Ascending aorta (tissue), 2 donors: ENCODE data around the gene PLA2G7. TPM values are rescaled to one million over a fixed set of nuclear protein-coding genes. Genes with fewer than 3 reads are reported as not detected.

Experiments used
- DNase-seq, 2 donors: peaks; one replicate each; pipeline ENCODE4 v3.0.0-alpha.2; 2019; ENCODE audit warnings: low spot score in 2 of 2
- H3K27ac ChIP-seq, 2 donors: fragments of 200-600 bp; sonication (generic); one replicate each; pipeline ENCODE4 v1.5.1; 2016 to 2017; ENCODE audit warnings: mild to moderate bottlenecking in 1 of 2
- H3K27me3 ChIP-seq: fragments of 200-600 bp; sonication (generic); one replicate; pipeline ENCODE4 v1.5.1; 2017
- H3K36me3 ChIP-seq, 2 donors: fragments of 200-600 bp; sonication (generic); one replicate each; pipeline ENCODE4 v1.5.1; 2016
- H3K4me1 ChIP-seq, 2 donors: fragments of 200-600 bp; sonication (generic); one replicate each; pipeline ENCODE4 v1.5.1; 2016 to 2017; ENCODE audit warnings: mild to moderate bottlenecking in 1 of 2
- H3K4me3 ChIP-seq, 2 donors: fragments of 200-600 bp; sonication (generic); one replicate each; pipeline ENCODE4 v1.5.1; 2016 to 2017; ENCODE audit warnings: mild to moderate bottlenecking in 1 of 2
- H3K9me3 ChIP-seq, 2 donors: fragments of 200-600 bp; sonication (generic); one replicate each; pipeline ENCODE4 v1.5.1; 2016
- CTCF ChIP-seq, 3 experiments: fragments of 200-600 bp in 2 of 3; fragments of 450-650 bp in 1 of 3; sonication (generic) in 2 of 3; IDR thresholded peaks; one replicate each; pipeline ENCODE4 v1.5.1; 2016 to 2019; ENCODE audit warnings: antibody characterized with exemption in 3 of 3, mild to moderate bottlenecking in 1 of 3, moderate library complexity in 1 of 3
- intact Hi-C: fragments of 100-400 bp; cut with DNase I; formaldehyde crosslinking; loops from one replicate; pipeline ENCODE4 v1.15.1; 2023
- total RNA-seq: library from RNA; depleted of rRNA; stranded (reverse); fragments of >200 nt; gene quantifications from one replicate; pipeline ENCODE4 v1.1.0, GENCODE V29; 2016

The PLA2G7 gene
- total RNA-seq, 1 donor from 2014 or later: 2.1 TPM

GRCh38 chr6:46684771-46685170 is 50.4 kb downstream of the PLA2G7 start:
- no peak overlapping the region for H3K4me3 ChIP-seq
- H3K27me3 ChIP-seq: no peaks in the 10 kb centered on the region
- H3K36me3 ChIP-seq: no peaks in the 10 kb centered on the region
- H3K4me1 ChIP-seq: no peaks in the 10 kb centered on the region
- H3K9me3 ChIP-seq: no peaks in the 10 kb centered on the region
- DNase-seq: no peak
- no peak for TF ChIP-seq CTCF (IDR thresholded peaks at IDR 0.05)
- H3K27ac ChIP-seq: no peak overlapping the region
- intact Hi-C loops: no loop called here

- no peak for TF ChIP-seq CTCF (IDR thresholded peaks at IDR 0.05)
- Histone ChIP-seq H3K27ac (no peak overlapping the region), H3K4me1 (no peaks in the 10 kb centered on the region), H3K9me3 (no peaks in the 10 kb centered on the region), H3K4me3 (no peak overlapping the region), H3K36me3 (peaks cover 0 to 25% of the 10 kb centered on the region in 2 donors), H3K27me3 (no peaks in the 10 kb centered on the region)
- intact Hi-C loops: no loop called here
- no peak for DNase-seq
Observed at GRCh38 chr6:46677314-46677654, 57.9 kb downstream of the PLA2G7 start.

- TF ChIP-seq CTCF (IDR thresholded peaks at IDR 0.05): no peak
- no peak for DNase-seq
- H3K36me3 ChIP-seq: peaks cover 0 to 30% of the 10 kb centered on the region in 2 donors
- H3K4me3 ChIP-seq: no peak overlapping the region
- intact Hi-C loops: no loop called here
- no peak overlapping the region for H3K27ac ChIP-seq
- H3K4me1 ChIP-seq: no peaks in the 10 kb centered on the region
- no peaks in the 10 kb centered on the region for H3K9me3 ChIP-seq
- H3K27me3 ChIP-seq: no peaks in the 10 kb centered on the region
Observed at GRCh38 chr6:46676604-46677313, 58.4 kb downstream of the PLA2G7 start.

- intact Hi-C loops: no loop called here
- no peak for DNase-seq
- peaks cover 0 to 34% of the 10 kb centered on the region in 2 donors for H3K36me3 ChIP-seq
- no peak for TF ChIP-seq CTCF (IDR thresholded peaks at IDR 0.05)
- H3K27me3 ChIP-seq: no peaks in the 10 kb centered on the region
- no peak overlapping the region for H3K4me3 ChIP-seq
- H3K4me1 ChIP-seq: no peaks in the 10 kb centered on the region
- H3K9me3 ChIP-seq: no peaks in the 10 kb centered on the region
- H3K27ac ChIP-seq: no peak overlapping the region
Observed at GRCh38 chr6:46674410-46674809, 60.8 kb downstream of the PLA2G7 start.

GRCh38 chr6:46667377-46667776 is 67.8 kb downstream of the PLA2G7 start:
- intact Hi-C loops: no loop called here
- no peak for TF ChIP-seq CTCF (IDR thresholded peaks at IDR 0.05)
- H3K4me3 ChIP-seq: no peak overlapping the region
- no peak for DNase-seq
- H3K9me3 ChIP-seq: no peaks in the 10 kb centered on the region
- peaks cover 0 to 31% of the 10 kb centered on the region in 2 donors for H3K36me3 ChIP-seq
- no peaks in the 10 kb centered on the region for H3K27me3 ChIP-seq
- H3K27ac ChIP-seq: no peak overlapping the region
- no peaks in the 10 kb centered on the region for H3K4me1 ChIP-seq

GRCh38 chr6:46661483-46661882 is 73.7 kb downstream of the PLA2G7 start:
- no peak for DNase-seq
- intact Hi-C loops: no loop called here
- H3K4me3 ChIP-seq: no peak overlapping the region
- no peak for TF ChIP-seq CTCF (IDR thresholded peaks at IDR 0.05)
- H3K9me3 ChIP-seq: no peaks in the 10 kb centered on the region
- H3K36me3 ChIP-seq: peaks cover 4 to 14% of the 10 kb centered on the region in 2 donors
- no peaks in the 10 kb centered on the region for H3K4me1 ChIP-seq
- no peak overlapping the region for H3K27ac ChIP-seq
- H3K27me3 ChIP-seq: no peaks in the 10 kb centered on the region
